ENCODE data around the gene ATG9B. TPM values are rescaled to one million over a fixed set of nuclear protein-coding genes. Genes with fewer than 3 reads are reported as not detected.

ATG9B gene
- total RNA-seq, 1 experiment from 2014 or later: 1.3 TPM

DNA sequence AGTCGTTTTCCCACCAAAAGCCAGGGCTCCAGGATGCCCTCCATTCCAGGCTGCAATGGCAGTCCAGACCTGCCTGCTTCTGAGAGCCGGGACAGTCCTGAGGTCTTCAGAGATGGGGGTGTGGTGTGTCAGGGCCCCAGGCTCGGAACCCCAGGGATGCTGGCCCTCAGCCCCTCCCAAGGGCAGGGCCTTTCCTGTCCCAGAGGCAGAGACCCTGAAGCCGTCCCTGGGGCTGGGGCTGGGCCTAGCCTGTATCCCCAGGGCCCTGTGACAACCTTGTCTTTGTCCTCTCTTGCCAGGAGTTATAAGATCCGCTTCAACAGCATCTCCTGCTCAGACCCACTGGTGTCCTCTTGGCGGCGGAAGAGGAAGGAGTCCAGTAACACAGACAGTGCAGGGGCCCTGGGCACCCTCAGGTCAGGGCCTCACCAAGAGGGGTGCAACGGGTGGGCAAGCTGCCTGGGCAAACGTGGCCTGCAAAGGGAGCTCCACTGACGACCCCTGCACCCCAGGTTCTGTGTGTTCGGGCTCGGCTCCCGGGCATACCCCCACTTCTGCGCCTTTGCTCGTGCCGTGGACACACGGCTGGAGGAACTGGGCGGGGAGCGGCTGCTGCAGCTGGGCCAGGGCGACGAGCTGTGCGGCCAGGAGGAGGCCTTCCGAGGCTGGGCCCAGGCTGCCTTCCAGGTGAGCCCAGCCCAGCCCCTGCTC, 17.5 kb downstream of the ATG9B start:
- H2AFZ ChIP-seq (ENCODE audit: low read length): no peak overlapping the region
- H3K27me3 ChIP-seq (ENCODE audit: low read length): no peaks in the 10 kb centered on the region
- no peak for TF ChIP-seq EZH2 (IDR thresholded peaks at IDR 0.05; ENCODE audit: low read length, unreplicated experiment)
- TF ChIP-seq EZH2phosphoT487 (IDR thresholded peaks at IDR 0.05; ENCODE audit: borderline replicate concordance, low read length): no peak
- TF ChIP-seq, protein P1, sequence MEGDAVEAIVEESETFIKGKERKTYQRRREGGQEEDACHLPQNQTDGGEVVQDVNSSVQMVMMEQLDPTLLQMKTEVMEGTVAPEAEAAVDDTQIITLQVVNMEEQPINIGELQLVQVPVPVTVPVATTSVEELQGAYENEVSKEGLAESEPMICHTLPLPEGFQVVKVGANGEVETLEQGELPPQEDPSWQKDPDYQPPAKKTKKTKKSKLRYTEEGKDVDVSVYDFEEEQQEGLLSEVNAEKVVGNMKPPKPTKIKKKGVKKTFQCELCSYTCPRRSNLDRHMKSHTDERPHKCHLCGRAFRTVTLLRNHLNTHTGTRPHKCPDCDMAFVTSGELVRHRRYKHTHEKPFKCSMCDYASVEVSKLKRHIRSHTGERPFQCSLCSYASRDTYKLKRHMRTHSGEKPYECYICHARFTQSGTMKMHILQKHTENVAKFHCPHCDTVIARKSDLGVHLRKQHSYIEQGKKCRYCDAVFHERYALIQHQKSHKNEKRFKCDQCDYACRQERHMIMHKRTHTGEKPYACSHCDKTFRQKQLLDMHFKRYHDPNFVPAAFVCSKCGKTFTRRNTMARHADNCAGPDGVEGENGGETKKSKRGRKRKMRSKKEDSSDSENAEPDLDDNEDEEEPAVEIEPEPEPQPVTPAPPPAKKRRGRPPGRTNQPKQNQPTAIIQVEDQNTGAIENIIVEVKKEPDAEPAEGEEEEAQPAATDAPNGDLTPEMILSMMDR (conservative IDR thresholded peaks at IDR 0.05; ENCODE audit: low read depth, low read length): no peak
- H3K79me2 ChIP-seq (ENCODE audit: low read length): no peaks in the 10 kb centered on the region
- H3K9me3 ChIP-seq (ENCODE audit: low read length): no peaks in the 10 kb centered on the region
- H3F3A ChIP-seq (ENCODE audit: low read length, unreplicated experiment): no peaks in the 10 kb centered on the region
- BruUV-seq (replicated peaks): no TSS peak
- H3K27ac ChIP-seq (ENCODE audit: low read length): no peak overlapping the region
- H4K20me1 ChIP-seq (ENCODE audit: low read length): no peaks in the 10 kb centered on the region
- H3K9ac ChIP-seq (ENCODE audit: low read length): no peak overlapping the region
- H3K4me1 ChIP-seq (ENCODE audit: insufficient read depth, low read length): peaks cover 9% of the 10 kb centered on the region
- H3K4me3 ChIP-seq (ENCODE audit: low read length): no peak overlapping the region
- CTCF ChIA-PET: no interaction called here
- intact Hi-C loops (cut with micrococcal nuclease): no loop called here
- POLR2A ChIA-PET (ENCODE audit: unreplicated experiment): no interaction called here
- H3K4me2 ChIP-seq (ENCODE audit: low read length): no peak overlapping the region
- no peaks in the 10 kb centered on the region for H3K36me3 ChIP-seq (ENCODE audit: low read depth, low read length)
- H3K9me2 ChIP-seq (replicated peaks; ENCODE audit: low read length): no peaks in the 10 kb centered on the region
- DNase-seq: no peak
- ATAC-seq: no peak

DNA sequence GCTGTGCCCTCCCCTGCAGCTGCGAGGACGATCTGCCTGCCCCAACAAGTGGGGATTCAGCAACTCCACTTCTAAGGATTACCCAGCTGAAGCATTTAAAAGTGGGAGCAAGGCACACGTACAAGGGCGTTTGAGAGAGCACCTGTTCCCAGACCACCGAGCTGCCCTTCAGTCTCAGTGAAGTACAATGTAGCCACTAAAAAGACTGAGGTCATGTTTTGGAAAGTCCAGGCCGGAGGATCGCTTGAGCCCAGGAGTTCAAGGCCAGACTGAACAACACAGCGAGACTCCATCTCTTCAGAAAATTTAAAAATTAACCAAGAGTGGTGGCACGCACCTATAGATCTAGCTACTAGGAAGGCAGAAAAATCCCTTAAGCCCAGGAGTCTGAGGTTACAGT, 18.7 kb downstream of the ATG9B start:
- DNase-seq (no peak), ATAC-seq (no peak)
- no peak overlapping the region for H3K4me3 ChIP-seq (ENCODE audit: low read length)
- no peaks in the 10 kb centered on the region for H4K20me1 ChIP-seq (ENCODE audit: low read length)
- ChIA-PET POLR2A (ENCODE audit: unreplicated experiment) (no interaction called here), CTCF (no interaction called here)
- H3K27ac ChIP-seq (ENCODE audit: low read length): no peak overlapping the region
- H3F3A ChIP-seq (ENCODE audit: low read length, unreplicated experiment): no peaks in the 10 kb centered on the region
- H3K4me1 ChIP-seq (ENCODE audit: insufficient read depth, low read length): peaks cover 9% of the 10 kb centered on the region
- H2AFZ ChIP-seq (ENCODE audit: low read length): no peak overlapping the region
- no peaks in the 10 kb centered on the region for H3K9me2 ChIP-seq (replicated peaks; ENCODE audit: low read length)
- no peaks in the 10 kb centered on the region for H3K79me2 ChIP-seq (ENCODE audit: low read length)
- no peaks in the 10 kb centered on the region for H3K36me3 ChIP-seq (ENCODE audit: low read depth, low read length)
- TF ChIP-seq EZH2 (IDR thresholded peaks at IDR 0.05; ENCODE audit: low read length, unreplicated experiment): no peak
- TF ChIP-seq EZH2phosphoT487 (IDR thresholded peaks at IDR 0.05; ENCODE audit: borderline replicate concordance, low read length): no peak
- TF ChIP-seq, protein P1 (conservative IDR thresholded peaks at IDR 0.05; ENCODE audit: low read depth, low read length): no peak
- no peaks in the 10 kb centered on the region for H3K9me3 ChIP-seq (ENCODE audit: low read length)
- no peaks in the 10 kb centered on the region for H3K27me3 ChIP-seq (ENCODE audit: low read length)
- no TSS peak for BruUV-seq (replicated peaks)
- no peak overlapping the region for H3K4me2 ChIP-seq (ENCODE audit: low read length)
- intact Hi-C loops (cut with micrococcal nuclease): no loop called here
- no peak overlapping the region for H3K9ac ChIP-seq (ENCODE audit: low read length)

DNA sequence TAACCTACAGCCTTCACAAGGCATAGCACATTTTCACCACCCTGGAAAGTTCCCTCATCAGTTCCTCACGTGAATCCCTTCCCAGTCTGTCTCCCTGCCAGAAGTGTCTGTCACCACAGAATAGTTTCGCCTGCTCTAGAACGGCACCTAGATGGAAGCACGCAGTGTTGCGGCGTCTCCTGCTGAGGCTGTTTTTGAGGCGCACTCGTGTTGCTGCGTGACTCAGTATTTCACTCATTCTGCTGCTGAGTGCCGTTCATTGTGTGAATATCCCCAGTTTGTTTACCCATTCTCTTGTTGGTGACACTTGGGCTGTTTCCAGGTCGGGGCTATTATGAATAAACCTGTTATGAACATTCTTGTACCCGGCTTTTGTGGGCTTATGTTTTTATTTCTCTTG, 20.7 kb downstream of the ATG9B start:
- POLR2A ChIA-PET (ENCODE audit: unreplicated experiment): no interaction called here
- Histone ChIP-seq H3K9me2 (replicated peaks; ENCODE audit: low read length) (no peaks in the 10 kb centered on the region), H3F3A (ENCODE audit: low read length, unreplicated experiment) (no peaks in the 10 kb centered on the region), H3K79me2 (ENCODE audit: low read length) (no peaks in the 10 kb centered on the region), H3K4me2 (ENCODE audit: low read length) (peak overlapping the region; percentile 51), H3K27me3 (ENCODE audit: low read length) (no peaks in the 10 kb centered on the region), H3K9ac (ENCODE audit: low read length) (no peak overlapping the region), H3K27ac (ENCODE audit: low read length) (no peak overlapping the region), H3K4me1 (ENCODE audit: insufficient read depth, low read length) (peaks cover 9% of the 10 kb centered on the region), H3K4me3 (ENCODE audit: low read length) (no peak overlapping the region), H4K20me1 (ENCODE audit: low read length) (no peaks in the 10 kb centered on the region), H2AFZ (ENCODE audit: low read length) (peak overlapping the region; percentile 55), H3K36me3 (ENCODE audit: low read depth, low read length) (no peaks in the 10 kb centered on the region), H3K9me3 (ENCODE audit: low read length) (no peaks in the 10 kb centered on the region)
- ATAC-seq: peak; percentile 68
- intact Hi-C loops (cut with micrococcal nuclease): no loop called here
- DNase-seq: peak; percentile 64
- CTCF ChIA-PET: no interaction called here
- TF ChIP-seq, protein P1 (conservative IDR thresholded peaks at IDR 0.05; ENCODE audit: low read depth, low read length): no peak
- TF ChIP-seq EZH2 (IDR thresholded peaks at IDR 0.05; ENCODE audit: low read length, unreplicated experiment): no peak
- no peak for TF ChIP-seq EZH2phosphoT487 (IDR thresholded peaks at IDR 0.05; ENCODE audit: borderline replicate concordance, low read length)
- BruUV-seq (replicated peaks): no TSS peak
